GM15510 (cell line): Measurements from ENCODE around the gene OR1D5.

Experiments
- POLR2A ChIP-seq: IDR thresholded peaks from 3 replicates; pipeline ENCODE4 v1.6.1; 2011; ENCODE audit warnings: borderline replicate concordance; ENCODE audit not compliant: insufficient read length; ENCODE audit errors: extremely low read depth

The OR1D5 gene

GRCh38 chr17:3019761-3020160 lies 43.6 kb downstream of the OR1D5 start:
- no peak for TF ChIP-seq POLR2A

- no peak for TF ChIP-seq POLR2A
Measured at GRCh38 chr17:3017936-3018335, 45.5 kb downstream of the OR1D5 start.

GRCh38 chr17:3015890-3016289 lies 47.5 kb downstream of the OR1D5 start:
- TF ChIP-seq POLR2A = no peak

GRCh38 chr17:3012926-3013581 lies 50.4 kb downstream of the OR1D5 start:
- no peak for TF ChIP-seq POLR2A
